OCI-LY3 (cell line): ENCODE data around the gene HIBADH.
A peak's percentile ranks its signal among the peaks of the same experiment; 100 is the strongest.

Source experiments
- H2AFZ ChIP-seq: fragments of 200-600, 300-600 bp; shearing (Covaris generic); 2 replicates; pipeline ENCODE4 v1.6.0; 2014; ENCODE audit warnings: antibody characterized with exemption, low read depth, low read length
- H3K27ac ChIP-seq: fragments of 200-600, 300-600 bp; sonication (generic); 2 replicates; pipeline ENCODE4 v1.5.1; 2014; ENCODE audit warnings: mild to moderate bottlenecking, low read length, moderate library complexity, mixed read lengths
- H3K27me3 ChIP-seq: fragments of 200-600, 300-600 bp; sonication (generic); 2 replicates; pipeline ENCODE4 v1.6.1; 2014; ENCODE audit warnings: low read depth, low read length, mixed read lengths
- H3K36me3 ChIP-seq: fragments of 200-600, 300-600 bp; sonication (generic); replicated peaks from 2 replicates; pipeline ENCODE3; 2014; ENCODE audit warnings: low read depth, low read length, mixed read lengths
- H3K4me1 ChIP-seq: fragments of 300-600, 200-600 bp; sonication (generic); 2 replicates; pipeline ENCODE4 v1.6.1; 2014; ENCODE audit warnings: low read length, mixed read lengths
- H3K4me2 ChIP-seq: fragments of 200-600, 300-600 bp; sonication (generic); 2 replicates; pipeline ENCODE4 v1.6.1; 2014; ENCODE audit warnings: low read length, mixed read lengths
- H3K4me3 ChIP-seq: fragments of 300-600, 200-600 bp; sonication (generic); 2 replicates; pipeline ENCODE4 v1.5.1; 2014; ENCODE audit warnings: antibody characterized with exemption, mild to moderate bottlenecking, low read length, moderate library complexity
- H3K79me2 ChIP-seq: fragments of 300-600, 200-600 bp; shearing (Covaris generic); 2 replicates; pipeline ENCODE4 v1.6.1; 2014; ENCODE audit warnings: mild to moderate bottlenecking, low read length, mixed read lengths
- H3K9ac ChIP-seq: fragments of 300-600, 200-600 bp; shearing (Covaris generic); 2 replicates; pipeline ENCODE4 v1.6.0; 2014; ENCODE audit warnings: mild to moderate bottlenecking, low read length, moderate library complexity
- H3K9me3 ChIP-seq: fragments of 200-600, 300-600 bp; shearing (Covaris generic); 2 replicates; pipeline ENCODE4 v1.6.1; 2014; ENCODE audit warnings: low read length, mixed read lengths; ENCODE audit not compliant: insufficient read depth
- H4K20me1 ChIP-seq: fragments of 200-600, 300-600 bp; sonication (generic); 2 replicates; pipeline ENCODE4 v1.6.1; 2016; ENCODE audit warnings: low read length, mixed read lengths; ENCODE audit not compliant: insufficient read depth
- EZH2phosphoT487 ChIP-seq: fragments of 200-600 bp; shearing (Covaris generic); IDR thresholded peaks from 2 replicates; pipeline ENCODE4 v1.6.1; 2018; ENCODE audit warnings: antibody characterized with exemption, mixed run types, low read depth
- TF ChIP-seq, protein P1 (sequence below): fragments of 200-600, 300-600 bp; sonication (generic); IDR thresholded peaks from 2 replicates; pipeline ENCODE4 v1.5.1; 2014; ENCODE audit warnings: antibody characterized with exemption, low read length, low read depth

Gene HIBADH

GRCh38 chr7:27662490-27663205 is at the start of gene HIBADH:
Gene HIBADH (minus strand): TSS chr7:27662883. CDS start chr7:27662788, 95 bp downstream.
- H3K4me1 ChIP-seq, result peaks cover 4% of the 10 kb centered on the region; the same call in 1 of the 2 replicates
- H3K4me2 ChIP-seq, result peak within 1 kb of the TSS; percentile 85
- no peaks in the 10 kb centered on the region for H3K36me3 ChIP-seq
- TF ChIP-seq, protein P1, sequence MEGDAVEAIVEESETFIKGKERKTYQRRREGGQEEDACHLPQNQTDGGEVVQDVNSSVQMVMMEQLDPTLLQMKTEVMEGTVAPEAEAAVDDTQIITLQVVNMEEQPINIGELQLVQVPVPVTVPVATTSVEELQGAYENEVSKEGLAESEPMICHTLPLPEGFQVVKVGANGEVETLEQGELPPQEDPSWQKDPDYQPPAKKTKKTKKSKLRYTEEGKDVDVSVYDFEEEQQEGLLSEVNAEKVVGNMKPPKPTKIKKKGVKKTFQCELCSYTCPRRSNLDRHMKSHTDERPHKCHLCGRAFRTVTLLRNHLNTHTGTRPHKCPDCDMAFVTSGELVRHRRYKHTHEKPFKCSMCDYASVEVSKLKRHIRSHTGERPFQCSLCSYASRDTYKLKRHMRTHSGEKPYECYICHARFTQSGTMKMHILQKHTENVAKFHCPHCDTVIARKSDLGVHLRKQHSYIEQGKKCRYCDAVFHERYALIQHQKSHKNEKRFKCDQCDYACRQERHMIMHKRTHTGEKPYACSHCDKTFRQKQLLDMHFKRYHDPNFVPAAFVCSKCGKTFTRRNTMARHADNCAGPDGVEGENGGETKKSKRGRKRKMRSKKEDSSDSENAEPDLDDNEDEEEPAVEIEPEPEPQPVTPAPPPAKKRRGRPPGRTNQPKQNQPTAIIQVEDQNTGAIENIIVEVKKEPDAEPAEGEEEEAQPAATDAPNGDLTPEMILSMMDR, result no peak
- TF ChIP-seq EZH2phosphoT487, result no peak
- H3K27me3 ChIP-seq, result no peaks in the 10 kb centered on the region
- peak within 1 kb of the TSS; percentile 92 for H3K4me3 ChIP-seq
- no peaks in the 10 kb centered on the region for H4K20me1 ChIP-seq
- no peak within 1 kb of the TSS for H3K27ac ChIP-seq
- no peaks in the 10 kb centered on the region for H3K9me3 ChIP-seq
- H2AFZ ChIP-seq, result peak within 1 kb of the TSS; percentile 78
- peak within 1 kb of the TSS; percentile 76 for H3K9ac ChIP-seq
- H3K79me2 ChIP-seq, result no peaks in the 10 kb centered on the region; the same call in 1 of the 2 replicates

DNA sequence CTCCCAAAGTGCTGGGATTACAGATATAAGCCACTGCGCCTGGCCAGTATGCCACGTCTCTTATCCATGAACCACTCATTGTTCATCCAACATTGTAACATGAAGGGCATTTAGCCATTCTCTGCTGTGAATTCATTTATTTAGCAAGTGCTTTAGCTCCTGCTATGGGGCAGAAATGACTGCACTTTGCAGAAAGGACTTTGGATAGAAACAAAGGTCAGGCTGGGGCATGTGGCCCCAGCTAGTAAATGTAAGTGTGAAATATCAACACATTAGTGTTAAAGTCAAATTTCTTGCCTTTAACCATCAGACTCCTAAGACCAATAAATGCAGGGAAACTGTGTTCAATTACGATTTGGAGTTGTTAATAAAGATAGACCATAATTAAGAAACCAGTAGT is 49.5 kb upstream of the HIBADH start:
- Histone ChIP-seq H3K4me1 (peaks cover 9% of the 10 kb centered on the region), H3K36me3 (no peaks in the 10 kb centered on the region), H3K4me2 (no peak overlapping the region), H3K9ac (no peak overlapping the region), H4K20me1 (no peaks in the 10 kb centered on the region), H3K27me3 (0 out of 2 replicates have a peak, but pooled peaks cover 4% of the 10 kb centered on the region), H3K79me2 (no peaks in the 10 kb centered on the region), H3K27ac (no peak overlapping the region), H2AFZ (no peak overlapping the region), H3K4me3 (no peak overlapping the region), H3K9me3 (no peaks in the 10 kb centered on the region)
- TF ChIP-seq EZH2phosphoT487, result no peak
- TF ChIP-seq, protein P1, result no peak

- no peak overlapping the region for H3K27ac ChIP-seq
- H3K9ac ChIP-seq, result no peak overlapping the region
- no peaks in the 10 kb centered on the region for H4K20me1 ChIP-seq
- no peak for TF ChIP-seq EZH2phosphoT487
- TF ChIP-seq, protein P1, result no peak
- no peak overlapping the region for H3K4me3 ChIP-seq
- H3K9me3 ChIP-seq, result no peaks in the 10 kb centered on the region
- H3K4me2 ChIP-seq, result no peak overlapping the region
- no peak overlapping the region for H2AFZ ChIP-seq
- H3K4me1 ChIP-seq, result peaks cover 9% of the 10 kb centered on the region
- no peaks in the 10 kb centered on the region for H3K27me3 ChIP-seq
- no peaks in the 10 kb centered on the region for H3K36me3 ChIP-seq
- H3K79me2 ChIP-seq, result no peaks in the 10 kb centered on the region
Observed at GRCh38 chr7:27709137-27710075, 46.7 kb upstream of the HIBADH start.

GRCh38 chr7:27708485-27708884 is 45.8 kb upstream of the HIBADH start:
- peaks cover 6% of the 10 kb centered on the region for H3K4me1 ChIP-seq
- no peaks in the 10 kb centered on the region for H3K9me3 ChIP-seq
- no peak overlapping the region for H3K4me3 ChIP-seq
- H4K20me1 ChIP-seq, result no peaks in the 10 kb centered on the region
- no peak overlapping the region for H3K4me2 ChIP-seq
- H3K27me3 ChIP-seq, result no peaks in the 10 kb centered on the region
- no peak overlapping the region for H3K27ac ChIP-seq
- no peak overlapping the region for H3K9ac ChIP-seq
- H3K36me3 ChIP-seq, result no peaks in the 10 kb centered on the region
- H2AFZ ChIP-seq, result no peak overlapping the region
- TF ChIP-seq EZH2phosphoT487, result no peak
- TF ChIP-seq, protein P1, result no peak
- H3K79me2 ChIP-seq, result no peaks in the 10 kb centered on the region
